HG03135 (cell line): ENCODE data around the gene ASTN2.

Experiments
- ATAC-seq: cut with Tn5 transposase; IDR thresholded peaks from one replicate; pipeline ENCODE4 v1.9.1; 2021; ENCODE audit warnings: mild to moderate bottlenecking, moderate library complexity; ENCODE audit not compliant: unreplicated experiment

Gene ASTN2

DNA sequence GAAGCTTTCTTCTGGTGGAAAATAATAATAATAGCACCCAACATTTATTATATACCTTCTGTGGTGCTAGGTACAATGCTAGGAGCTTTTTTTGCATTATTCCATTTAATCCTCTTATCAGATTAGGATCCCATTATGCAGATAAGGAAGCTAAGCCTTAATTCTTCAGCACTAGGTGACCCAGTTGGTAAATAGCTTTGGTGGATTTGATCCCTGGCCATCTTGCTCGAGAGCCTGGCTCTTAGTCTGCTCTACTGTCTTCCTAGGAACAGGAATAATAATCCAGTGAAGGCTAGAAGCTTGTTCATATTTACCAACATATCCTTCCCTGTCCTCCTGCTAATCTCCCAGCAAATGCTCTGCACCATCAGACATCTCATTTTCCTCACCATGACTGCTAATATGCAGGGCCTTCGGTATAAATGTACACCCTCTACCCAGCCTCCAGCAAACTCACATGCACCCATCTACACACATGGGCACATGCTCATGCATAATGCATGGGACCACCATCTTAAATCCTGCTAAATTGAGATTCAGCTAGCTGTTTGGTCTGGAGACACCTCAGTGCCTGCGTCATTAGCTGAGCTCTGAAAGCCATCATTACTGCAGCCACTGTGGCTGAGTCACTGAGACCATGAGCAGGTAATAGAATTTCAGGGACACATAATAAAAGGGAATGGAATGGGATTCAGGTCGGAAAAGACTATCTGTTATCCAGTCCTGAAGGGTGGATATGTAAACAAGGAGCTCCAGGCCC, 640.3 kb downstream of the ASTN2 start:
- ATAC-seq, result no peak

DNA sequence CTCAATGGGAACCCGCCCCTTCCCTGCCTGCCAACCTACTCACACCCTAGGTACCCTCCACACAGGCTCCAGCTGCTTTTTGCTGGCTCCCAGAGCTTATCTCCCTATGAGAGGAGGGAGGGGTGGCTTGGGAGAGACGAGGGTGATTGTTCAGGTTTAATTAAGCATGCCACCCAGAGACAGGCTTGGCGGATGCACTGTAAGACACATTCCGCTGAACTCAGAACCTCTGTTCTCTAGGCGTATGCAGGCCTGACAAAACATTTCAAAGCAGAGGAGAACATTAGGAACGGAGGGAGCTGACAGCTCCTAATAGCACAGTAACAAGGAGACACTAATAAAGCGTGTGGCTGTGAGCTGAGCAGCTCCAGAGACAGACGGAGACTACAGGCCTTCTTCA, 647.6 kb downstream of the ASTN2 start:
- no peak for ATAC-seq

DNA sequence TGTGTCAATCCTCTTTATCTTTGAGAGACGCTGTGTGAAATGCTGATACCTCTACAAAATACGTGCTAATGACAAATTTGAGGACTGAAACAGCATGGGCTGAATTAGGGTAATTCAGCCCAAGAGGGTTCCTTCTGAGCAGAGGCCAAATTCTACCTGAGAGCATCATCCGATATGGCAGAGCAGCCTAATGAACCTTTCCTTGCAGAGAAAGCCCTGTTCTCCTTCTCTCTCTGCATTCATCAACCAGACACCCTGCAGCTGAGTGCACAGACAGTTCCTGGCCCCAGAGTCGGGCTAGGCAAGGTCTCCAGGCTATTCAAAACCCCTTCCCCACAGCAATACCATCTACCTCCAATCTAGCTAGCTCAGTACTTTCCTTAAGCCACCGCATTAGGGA, 649.8 kb downstream of the ASTN2 start:
- no peak for ATAC-seq

DNA sequence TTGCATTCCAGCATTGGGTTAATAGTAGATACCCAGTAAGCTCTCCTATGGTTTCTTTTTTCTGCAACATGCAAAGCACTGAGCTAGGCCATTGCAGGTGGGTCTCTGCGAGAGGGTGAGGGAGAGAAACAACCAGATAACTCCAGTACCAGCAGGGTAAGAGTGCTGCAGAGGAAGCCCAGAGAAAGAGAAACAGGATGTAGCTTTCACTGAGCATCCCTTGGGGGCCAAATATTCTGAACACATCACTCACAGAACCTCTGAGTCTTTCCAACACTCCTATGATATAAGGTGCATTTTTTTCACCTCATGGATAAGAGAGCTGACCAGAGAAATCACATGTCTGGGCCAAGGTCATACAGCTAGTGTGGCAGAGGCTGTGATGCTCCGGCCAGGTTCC, 651.1 kb downstream of the ASTN2 start:
- no peak for ATAC-seq

DNA sequence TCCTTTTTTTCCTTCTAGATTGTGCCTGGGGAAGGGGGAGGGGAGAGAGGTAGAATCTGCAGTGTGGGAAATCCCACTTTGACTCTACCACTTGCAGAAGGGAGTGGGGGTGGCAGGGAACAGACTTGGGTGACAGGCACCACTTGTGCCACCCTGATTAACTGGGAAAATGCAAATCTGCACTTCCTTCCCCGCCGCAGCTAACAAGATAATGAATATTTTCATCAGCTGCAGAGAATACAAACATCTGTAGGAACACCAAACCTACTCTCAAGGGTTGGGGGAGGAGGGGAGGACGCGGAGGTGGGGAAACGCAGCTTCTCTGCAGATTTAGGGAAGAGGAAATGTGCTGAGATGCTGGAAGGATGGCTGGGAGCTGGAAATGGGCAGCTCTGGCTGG, 654.2 kb downstream of the ASTN2 start:
- no peak for ATAC-seq

DNA sequence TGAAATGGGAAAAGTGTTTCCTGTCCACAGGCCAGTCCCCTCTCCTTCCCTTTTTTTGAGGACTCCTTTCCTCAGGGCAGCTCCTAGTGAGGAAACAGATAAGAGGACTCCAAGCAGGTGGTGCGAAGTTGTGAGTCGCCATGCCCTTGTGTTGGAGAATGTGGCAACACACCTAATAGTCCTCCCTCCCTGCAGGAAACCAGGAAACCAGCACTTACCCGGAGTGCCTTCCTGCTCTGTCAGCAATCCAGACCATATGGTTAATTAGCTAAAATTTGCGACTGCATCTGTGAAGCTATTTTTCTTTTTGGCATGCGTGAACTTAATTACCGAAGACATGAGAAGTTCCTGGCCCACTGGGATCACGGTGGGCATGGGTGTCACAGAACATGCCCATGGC, 657.8 kb downstream of the ASTN2 start:
- no peak for ATAC-seq

DNA sequence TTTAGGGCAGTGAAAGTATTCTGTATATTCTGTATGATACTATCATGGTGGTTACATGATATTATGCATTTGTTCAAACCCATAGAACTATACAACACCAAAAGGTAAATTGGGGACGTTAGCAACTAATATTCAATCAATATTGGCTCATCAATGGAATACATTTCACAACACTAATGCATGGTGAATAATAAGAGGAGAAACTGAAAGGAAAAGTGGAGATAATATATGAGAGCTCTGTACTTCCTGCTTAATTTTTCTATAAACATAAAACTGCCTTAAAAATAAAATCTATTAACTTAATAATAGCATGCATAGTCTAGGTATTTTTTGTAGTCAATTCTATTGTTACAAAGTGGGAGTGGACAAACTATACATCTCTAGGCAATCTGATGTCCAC, 661.5 kb downstream of the ASTN2 start:
- no peak for ATAC-seq

DNA sequence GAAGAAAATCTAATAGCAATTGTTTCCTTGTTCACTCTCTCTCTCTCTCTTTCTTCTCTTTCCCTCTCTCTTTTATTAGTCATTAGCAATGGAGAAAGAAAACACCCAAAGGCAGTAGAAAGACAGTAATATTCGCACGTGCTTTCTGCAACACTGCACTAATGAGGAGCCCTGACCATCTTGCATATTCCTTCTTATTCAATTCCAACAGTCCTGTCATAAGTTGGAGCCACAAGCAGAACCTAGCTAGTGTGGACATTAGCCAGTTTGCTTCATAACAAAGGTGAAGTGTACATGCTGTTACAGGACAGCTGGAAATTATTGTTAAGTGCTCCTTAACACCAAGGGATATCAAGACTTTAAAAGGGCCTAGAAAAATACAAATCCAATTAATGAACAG, 664.3 kb downstream of the ASTN2 start:
- ATAC-seq, result no peak

DNA sequence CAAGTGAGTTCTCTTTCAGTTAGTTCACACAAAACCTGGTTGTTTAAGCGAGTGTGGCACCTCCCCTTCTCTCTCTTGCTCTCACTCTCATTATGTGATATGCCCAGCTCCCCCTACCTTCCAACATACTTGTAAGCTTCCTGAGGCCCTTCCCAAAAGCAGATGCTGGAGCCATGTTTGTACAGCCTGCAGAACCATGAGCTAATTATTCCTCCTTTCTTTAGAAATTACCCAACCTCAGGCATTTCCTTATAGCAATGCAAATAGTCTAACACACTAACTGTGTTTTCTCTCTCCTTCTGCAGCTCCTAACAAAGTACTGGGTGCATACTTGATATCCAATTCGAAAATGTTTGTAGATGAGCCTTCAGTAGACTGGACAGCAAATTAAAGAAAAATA, 665.1 kb downstream of the ASTN2 start:
- ATAC-seq, result no peak

DNA sequence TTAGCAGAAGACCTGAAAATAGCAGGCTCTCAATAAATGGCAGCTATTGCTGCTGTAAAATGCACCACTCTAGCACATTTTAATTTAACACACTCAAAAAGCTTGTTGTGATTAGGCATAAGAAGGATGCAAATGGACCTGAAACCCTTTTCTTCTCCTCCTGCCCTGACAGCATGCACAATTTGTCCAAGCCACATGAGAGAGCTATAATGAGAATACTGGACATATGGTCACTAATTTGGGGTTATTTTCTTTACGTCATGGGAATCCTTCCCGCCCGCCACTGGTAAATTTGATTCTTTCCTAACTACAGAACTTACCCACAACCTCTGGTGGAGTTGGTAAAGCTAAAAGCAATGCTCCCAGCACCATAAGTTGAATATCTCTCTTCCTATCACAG, 665.7 kb downstream of the ASTN2 start:
- no peak for ATAC-seq

DNA sequence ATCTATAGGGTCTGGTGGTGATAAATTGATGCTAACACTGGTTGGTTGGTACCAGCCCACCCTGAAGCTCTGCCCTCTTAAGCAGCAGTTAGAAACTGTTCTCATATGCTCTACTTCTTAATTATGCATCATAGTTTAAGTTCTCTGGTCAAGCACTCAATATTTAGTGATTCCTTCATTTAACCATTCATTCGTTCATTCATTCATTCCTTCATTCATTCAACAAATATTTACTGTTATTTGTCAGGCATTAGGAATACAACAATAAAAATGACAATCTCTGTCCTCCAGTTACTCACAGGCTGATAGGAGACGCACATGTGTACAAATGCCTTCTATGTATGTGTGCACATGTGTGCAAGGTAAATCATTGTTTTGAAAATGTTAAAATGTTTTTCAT, 673.1 kb downstream of the ASTN2 start:
- ATAC-seq, result no peak

DNA sequence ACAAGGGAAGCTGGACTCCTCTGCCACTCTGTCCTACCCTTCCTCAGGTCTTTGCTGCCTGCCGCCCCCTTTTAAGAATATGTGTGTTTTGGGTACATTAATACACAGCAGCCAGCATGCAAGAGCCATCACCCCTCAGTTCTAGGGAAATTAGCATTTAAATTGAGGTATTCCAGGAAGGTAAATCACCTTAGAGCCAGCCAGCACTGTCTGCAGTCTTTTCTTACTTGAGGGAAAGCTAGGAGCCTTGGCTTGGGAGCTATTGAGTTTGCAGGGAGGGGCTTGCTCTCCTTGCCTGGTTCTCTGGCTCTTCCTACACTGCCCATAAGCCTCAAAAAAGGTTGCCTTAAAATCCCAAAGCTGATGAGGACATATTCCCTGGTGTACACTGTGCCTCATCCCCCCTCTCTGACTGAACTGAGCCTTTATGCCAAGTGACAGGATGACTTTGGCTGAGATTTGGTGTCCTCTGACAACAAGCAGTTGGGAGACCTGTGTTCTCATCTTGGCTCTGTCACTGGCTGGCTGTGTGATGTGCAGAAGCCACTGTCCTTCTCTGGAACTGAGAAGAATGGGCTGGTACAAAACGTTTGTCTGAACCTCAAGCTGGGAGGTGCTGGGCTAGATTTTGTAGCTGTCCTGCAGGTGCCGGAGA, 673.6 kb downstream of the ASTN2 start:
- ATAC-seq, result no peak

DNA sequence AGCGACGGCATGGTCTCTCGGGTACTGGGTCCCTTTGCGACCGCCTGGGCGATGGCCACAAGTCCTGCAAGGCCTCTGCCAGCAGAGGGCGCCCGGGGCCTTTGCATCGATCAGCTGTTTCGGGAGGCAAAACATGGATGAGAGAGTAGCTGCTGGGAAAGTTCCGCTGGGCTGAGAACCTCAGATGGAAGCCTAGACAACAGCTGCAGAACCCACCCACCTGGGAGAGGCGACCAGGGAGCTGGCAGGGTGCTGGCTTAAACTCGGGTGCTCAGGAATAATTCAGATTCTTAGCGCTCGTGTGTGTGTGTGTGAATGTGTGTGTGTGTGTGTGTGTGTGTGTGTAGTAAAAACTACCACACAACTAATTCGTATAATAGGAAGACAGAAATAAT, 677.7 kb downstream of the ASTN2 start:
- ATAC-seq, result peak; percentile 60

DNA sequence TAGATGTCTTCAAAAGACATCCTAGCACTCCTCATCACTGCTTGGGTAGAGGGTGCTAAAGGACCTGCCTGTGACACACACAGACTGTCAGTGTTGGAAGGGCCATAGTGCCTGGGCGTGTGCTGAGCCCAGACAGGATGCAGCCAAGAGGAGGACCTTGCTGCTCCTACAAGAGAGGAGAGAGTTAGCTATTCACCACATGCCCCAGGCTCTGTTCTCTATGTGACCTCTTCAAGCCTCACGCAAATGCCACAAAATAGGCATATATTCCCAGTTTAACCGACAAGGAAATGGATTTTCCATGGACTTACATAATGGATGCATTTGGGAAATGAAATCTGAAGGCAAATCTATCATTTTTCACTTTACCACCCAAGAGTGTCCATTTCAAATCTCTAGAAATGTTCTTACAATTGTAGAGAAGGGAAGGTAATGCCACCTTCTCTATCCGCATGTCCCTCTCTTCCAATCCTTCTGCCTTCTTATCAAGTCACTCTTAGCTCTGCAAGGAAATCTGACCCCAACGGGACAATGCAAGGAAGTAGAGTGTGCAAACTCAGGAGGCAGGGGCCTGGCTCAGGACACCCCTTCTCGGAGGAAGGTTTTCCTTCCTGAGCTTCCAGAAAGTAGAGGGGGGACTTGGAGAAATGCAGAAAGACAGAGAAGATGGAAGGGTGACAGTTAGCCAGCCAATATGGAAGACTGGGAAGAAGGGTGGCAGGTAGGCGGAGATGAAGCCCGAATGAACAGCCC, 678.3 kb downstream of the ASTN2 start:
- no peak for ATAC-seq

DNA sequence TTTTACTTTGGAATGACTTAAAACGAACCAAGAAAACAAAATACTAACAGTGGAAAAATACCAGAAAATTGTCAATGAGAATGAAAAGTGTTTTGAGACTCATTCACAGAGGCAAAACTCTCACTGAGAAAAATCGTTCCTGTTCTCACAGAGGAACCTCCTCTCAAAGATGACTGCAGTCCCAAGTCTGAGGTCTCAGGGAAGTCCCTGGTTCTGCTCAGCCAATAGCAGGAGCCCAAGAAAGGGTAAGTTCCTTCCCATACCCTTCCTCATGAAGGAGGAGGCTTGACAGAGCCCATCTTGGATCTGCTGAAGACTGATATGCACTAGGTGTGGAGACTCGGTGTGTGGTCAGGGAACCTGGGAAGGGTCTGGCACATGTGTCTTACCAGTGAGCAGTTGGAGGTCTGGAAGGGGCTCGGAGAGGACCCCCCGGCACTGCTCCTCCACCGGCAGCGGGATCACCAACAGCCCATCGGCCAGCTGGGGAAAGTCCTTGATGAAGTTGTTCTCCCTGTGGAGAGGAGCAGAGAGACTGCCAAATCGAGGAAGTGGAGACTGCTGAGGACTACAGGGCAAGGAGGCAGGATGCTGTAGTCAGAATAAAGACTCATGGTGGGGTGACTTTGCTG, 681.7 kb downstream of the ASTN2 start:
- ATAC-seq, result no peak

DNA sequence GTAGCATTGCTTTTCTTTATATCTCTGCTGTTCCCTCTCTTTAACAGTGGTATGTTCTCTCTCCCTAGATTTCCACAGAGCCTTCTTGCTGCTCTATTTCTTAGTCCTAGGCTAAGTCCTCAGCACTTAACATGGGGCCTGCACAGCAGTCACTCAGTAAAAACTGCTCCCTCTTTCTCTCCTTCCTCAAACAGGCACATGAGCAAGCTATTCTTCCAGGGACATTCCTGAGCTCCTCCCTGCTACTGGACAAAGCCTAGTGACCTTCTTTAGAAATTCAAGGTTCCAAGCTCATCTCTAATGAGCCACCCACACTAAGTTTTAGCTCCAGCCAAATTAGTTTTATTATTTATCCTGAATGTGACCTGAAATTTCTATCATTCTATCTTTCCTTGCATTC, 688.3 kb downstream of the ASTN2 start:
- no peak for ATAC-seq

DNA sequence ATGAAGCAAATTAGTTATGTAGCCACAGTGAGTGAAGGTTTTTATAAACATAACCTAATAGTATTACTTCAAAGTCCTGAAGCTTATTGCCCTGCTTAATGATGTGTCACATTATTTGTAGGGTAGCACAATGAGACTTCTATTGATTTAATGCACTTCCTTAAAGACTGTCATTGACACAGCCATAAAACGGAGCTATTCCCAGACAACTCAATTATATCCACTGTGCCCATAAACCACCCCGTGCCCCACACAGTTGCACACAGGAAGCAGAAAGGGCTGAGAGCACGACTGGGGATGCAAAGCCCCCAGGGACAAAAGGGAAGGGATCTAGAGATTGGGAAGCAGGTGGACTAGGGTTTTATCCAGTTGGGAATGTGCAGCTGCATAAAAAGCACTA, 690.7 kb downstream of the ASTN2 start:
- ATAC-seq, result no peak

DNA sequence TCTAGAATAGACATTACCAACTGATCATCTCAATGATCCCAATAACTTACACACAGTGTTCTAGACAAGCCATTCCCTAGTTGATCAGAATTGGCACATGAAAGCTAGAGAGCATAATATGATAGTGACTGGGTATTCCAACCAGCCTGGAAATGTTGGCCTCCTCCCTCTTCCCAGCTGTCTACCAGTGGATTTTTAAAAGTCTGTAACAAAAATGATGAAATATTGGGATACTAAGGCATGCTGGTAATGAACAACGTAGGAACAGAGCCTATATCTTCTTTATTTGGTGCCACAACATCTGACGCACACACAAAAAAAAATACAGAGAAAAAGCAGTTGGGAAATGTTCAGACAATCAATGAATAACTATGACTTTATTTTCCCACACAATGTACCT, 692.9 kb downstream of the ASTN2 start:
- ATAC-seq, result no peak

DNA sequence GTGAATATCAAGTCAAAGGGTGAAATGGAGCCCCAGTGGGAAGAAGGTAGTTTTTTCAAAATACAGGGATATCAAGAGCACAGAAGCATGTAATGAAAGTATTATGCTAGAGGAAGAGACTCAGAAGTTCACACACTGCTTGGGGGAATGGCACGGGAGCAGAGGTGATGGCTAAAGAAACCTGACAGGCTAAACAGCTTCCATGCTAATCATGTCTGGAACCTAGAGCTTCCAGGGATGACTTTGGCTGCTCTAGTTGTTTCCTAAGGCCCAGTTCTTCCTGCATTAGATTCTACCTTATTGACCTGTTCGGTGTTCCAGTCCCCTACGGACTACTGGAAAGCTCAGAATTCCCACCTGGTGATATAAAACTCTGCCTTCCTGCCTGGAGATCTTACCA, 693.4 kb downstream of the ASTN2 start:
- no peak for ATAC-seq

DNA sequence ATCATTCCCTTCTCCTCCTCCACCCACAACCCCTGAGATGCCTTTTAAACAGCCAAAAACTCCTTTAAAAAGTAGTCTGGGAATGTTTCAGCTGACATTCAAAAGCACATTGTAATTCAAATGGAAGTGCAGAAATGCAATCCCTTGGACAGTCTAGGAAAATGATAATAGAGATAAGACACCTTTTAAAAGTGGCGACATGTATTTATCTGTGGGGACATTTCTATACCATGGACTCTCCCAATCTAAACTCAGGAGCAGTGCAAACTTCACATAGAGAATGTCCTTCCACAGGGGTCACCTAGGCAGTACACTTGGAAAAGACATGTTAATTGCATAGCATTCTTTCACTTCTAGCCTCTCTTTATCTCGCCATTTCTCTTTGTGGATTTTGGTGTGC, 694.7 kb downstream of the ASTN2 start:
- ATAC-seq, result no peak

DNA sequence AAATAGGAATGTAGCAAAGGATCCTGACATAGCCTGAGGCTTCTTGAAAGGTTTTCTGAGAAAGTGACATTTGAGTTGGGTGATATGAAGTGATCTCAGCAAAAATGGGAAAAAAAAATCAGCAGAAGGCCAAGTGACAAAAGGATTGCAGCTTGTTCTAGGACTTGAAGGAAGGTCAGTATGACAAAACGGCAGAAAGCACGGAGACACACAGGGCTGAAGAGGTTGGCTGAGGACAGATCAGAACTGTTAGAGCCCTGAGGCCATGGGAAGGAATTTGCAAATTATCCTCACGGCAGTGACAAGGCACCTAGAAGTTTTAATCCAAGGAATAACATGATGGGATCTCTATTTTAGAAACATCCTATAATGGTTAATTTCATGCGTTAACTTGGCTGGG, 696.7 kb downstream of the ASTN2 start:
- ATAC-seq, result no peak

DNA sequence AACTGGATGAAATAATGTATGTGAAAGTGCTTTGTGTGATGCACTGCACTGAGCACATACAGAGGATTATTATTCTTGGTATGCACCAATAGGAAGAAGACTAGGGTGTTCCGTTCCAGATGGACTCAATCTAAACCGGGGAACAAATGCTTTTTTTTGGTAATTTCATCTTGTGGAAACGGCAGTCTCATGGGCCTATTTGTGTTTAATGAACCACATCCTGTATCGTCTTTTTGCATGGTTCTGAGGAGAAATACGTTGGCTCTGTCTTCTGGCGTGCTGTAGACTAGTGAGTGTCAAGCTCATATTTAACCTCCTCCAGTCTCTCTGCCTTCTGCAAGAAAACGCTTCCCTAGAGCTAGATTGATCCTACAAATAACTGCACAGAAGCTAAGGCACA, 697.7 kb downstream of the ASTN2 start:
- no peak for ATAC-seq
